ENCODE data around the gene FOXP4. TPM values are rescaled to one million over a fixed set of nuclear protein-coding genes. Genes with fewer than 3 reads are reported as not detected.

Gene FOXP4
- total RNA-seq, 3 donors from 2014 or later (not counting 1 experiment from before 2014, with no cell fraction given), result 11.2 to 21.1 (median 14.7) TPM

GRCh38 chr6:41531016-41531415 lies 15.2 kb upstream of the FOXP4 start:
- ATAC-seq (no peak), DNase-seq (no peak)
- peaks cover 21 to 26% of the 10 kb centered on the region in 2 donors for H3K27me3 Mint-ChIP-seq (ENCODE audit: low read depth in 2 of 2)
- Histone ChIP-seq H3K4me3 (ENCODE audit: low read length) (no peak overlapping the region), H3K27me3 (ENCODE audit: control insufficient read depth, insufficient read depth, low read length) (no peaks in the 10 kb centered on the region), H3K9me3 (ENCODE audit: control insufficient read depth, insufficient read depth, low read length) (no peaks in the 10 kb centered on the region), H3K36me3 (ENCODE audit: control insufficient read depth, insufficient read depth, low read length) (no peaks in the 10 kb centered on the region), H3K27ac (ENCODE audit: low read length) (no peak overlapping the region), H3K4me1 (ENCODE audit: control insufficient read depth, insufficient read depth, low read length) (peaks cover 36% of the 10 kb centered on the region)
- TF ChIP-seq CTCF (IDR thresholded peaks at IDR 0.05), result no peak
- H3K4me1 Mint-ChIP-seq, result peaks cover 32% of the 10 kb centered on the region in 2 donors
- intact Hi-C loops (cut with micrococcal nuclease), result no loop called here
- peak overlapping the region; percentile 92 to 95 for H3K27ac Mint-ChIP-seq
- no peaks in the 10 kb centered on the region for H3K9me3 Mint-ChIP-seq
- peak overlapping the region; percentile 92 for H3K4me3 Mint-ChIP-seq
- H3K36me3 Mint-ChIP-seq, result no peaks in the 10 kb centered on the region

- Histone ChIP-seq H3K27me3 (ENCODE audit: control insufficient read depth, insufficient read depth, low read length) (no peaks in the 10 kb centered on the region), H3K27ac (ENCODE audit: low read length) (peak overlapping the region; percentile 59), H3K4me3 (ENCODE audit: low read length) (peak overlapping the region; percentile 12), H3K9me3 (ENCODE audit: control insufficient read depth, insufficient read depth, low read length) (no peaks in the 10 kb centered on the region), H3K4me1 (ENCODE audit: control insufficient read depth, insufficient read depth, low read length) (peaks cover 36% of the 10 kb centered on the region), H3K36me3 (ENCODE audit: control insufficient read depth, insufficient read depth, low read length) (no peaks in the 10 kb centered on the region)
- intact Hi-C loops (cut with micrococcal nuclease), result loop anchor here (1.0 to 2.0 kb wide), 2 partner anchors 15 to 29 kb away; partner anchors contain the start of gene FOXP4
- Mint-ChIP-seq H3K4me3 (peak overlapping the region; percentile 92), H3K27me3 (ENCODE audit: low read depth in 2 of 2) (peaks cover 27 to 34% of the 10 kb centered on the region in 2 donors), H3K36me3 (no peaks in the 10 kb centered on the region), H3K4me1 (peaks cover 32% of the 10 kb centered on the region in 2 donors), H3K9me3 (no peaks in the 10 kb centered on the region), H3K27ac (peak overlapping the region; percentile 92 to 95)
- no peak for TF ChIP-seq CTCF (IDR thresholded peaks at IDR 0.05)
- peak; percentile 51 to 70 for DNase-seq
- ATAC-seq, result peak; percentile 70 to 81 (median 79)
- 10% methylated on average over 22 of the region's 22 CpGs for WGBS (ENCODE audit: insufficient coverage)
These were observed 14.3 kb upstream of the FOXP4 start for GRCh38 chr6:41531591-41532582.

- H3K9me3 ChIP-seq (ENCODE audit: control insufficient read depth, insufficient read depth, low read length), result no peaks in the 10 kb centered on the region
- intact Hi-C loops (cut with micrococcal nuclease), result no loop called here
- H3K4me1 ChIP-seq (ENCODE audit: control insufficient read depth, insufficient read depth, low read length), result peaks cover 32% of the 10 kb centered on the region
- H3K27ac Mint-ChIP-seq, result no peak overlapping the region
- H3K27me3 ChIP-seq (ENCODE audit: control insufficient read depth, insufficient read depth, low read length), result no peaks in the 10 kb centered on the region
- H3K4me3 ChIP-seq (ENCODE audit: low read length), result no peak overlapping the region
- H3K36me3 ChIP-seq (ENCODE audit: control insufficient read depth, insufficient read depth, low read length), result no peaks in the 10 kb centered on the region
- 100% methylated on average over 1 of the region's 1 CpG for WGBS (ENCODE audit: insufficient coverage)
- no peak for TF ChIP-seq CTCF (IDR thresholded peaks at IDR 0.05)
- peaks cover 28 to 32% of the 10 kb centered on the region in 2 donors for H3K4me1 Mint-ChIP-seq
- DNase-seq (no peak), ATAC-seq (no peak)
- H3K4me3 Mint-ChIP-seq, result no peak overlapping the region
- no peak overlapping the region for H3K27ac ChIP-seq (ENCODE audit: low read length)
- H3K27me3 Mint-ChIP-seq (ENCODE audit: low read depth in 2 of 2), result peaks cover 34 to 40% of the 10 kb centered on the region in 2 donors
- H3K36me3 Mint-ChIP-seq, result no peaks in the 10 kb centered on the region
- H3K9me3 Mint-ChIP-seq, result no peaks in the 10 kb centered on the region
These were observed 10.4 kb upstream of the FOXP4 start for GRCh38 chr6:41535766-41536165.
